ENCODE results near the gene CDH22. TPM values are rescaled to one million over a fixed set of nuclear protein-coding genes. Genes with fewer than 3 reads are reported as not detected.

CDH22 gene
- total RNA-seq, 1 experiment from 2014 or later, result not detected

- Histone ChIP-seq H3K27me3 (ENCODE audit: control insufficient read depth, insufficient read depth, low read length) (peaks cover 21% of the 10 kb centered on the region), H3K9me3 (ENCODE audit: control insufficient read depth, insufficient read depth, low read depth, low read length) (no peaks in the 10 kb centered on the region), H3K36me3 (ENCODE audit: control insufficient read depth, insufficient read depth, low read length) (no peaks in the 10 kb centered on the region), H3K4me1 (ENCODE audit: control insufficient read depth, insufficient read depth, low read length) (no peaks in the 10 kb centered on the region), H3K27ac (ENCODE audit: low read length) (no peak overlapping the region), H3K4me3 (ENCODE audit: low read depth in 2 of 2, low read length in 2 of 2) (no peak overlapping the region)
- ChIA-PET CTCF (no interaction called here), POLR2A (no interaction called here)
- in situ Hi-C loops (cut with HindIII; ENCODE audit: low pct_unique_long_range_greater_than_20kb, low sequenced_read_pairs), result no loop called here
- TF ChIP-seq TCF7L2 (IDR thresholded peaks at IDR 0.05; ENCODE audit: low read depth, low read length) (no peak), POLR2AphosphoS5 (IDR thresholded peaks at IDR 0.05; ENCODE audit: low read depth, low read length) (no peak), SIN3A (IDR thresholded peaks at IDR 0.05; ENCODE audit: borderline replicate concordance, insufficient read depth, low read depth, low read length) (no peak), CTCF (IDR thresholded peaks at IDR 0.05) (no peak), REST (IDR thresholded peaks at IDR 0.05; ENCODE audit: insufficient read depth in 1 of 2, low read depth in 2 of 2, low read length in 1 of 2) (no peak)
- no TSS peak for BruUV-seq (replicated peaks)
- ATAC-seq, result no peak
- DNase-seq (ENCODE audit: low read depth, low spot score), result no peak
- intact Hi-C loops (cut with micrococcal nuclease; ENCODE audit: unreplicated experiment), result no loop called here
These were observed 131.4 kb downstream of the CDH22 start for GRCh38 chr20:46176739-46177378.

- TF ChIP-seq SIN3A (IDR thresholded peaks at IDR 0.05; ENCODE audit: borderline replicate concordance, insufficient read depth, low read depth, low read length), result no peak
- no peak for TF ChIP-seq REST (IDR thresholded peaks at IDR 0.05; ENCODE audit: insufficient read depth in 1 of 2, low read depth in 2 of 2, low read length in 1 of 2)
- TF ChIP-seq TCF7L2 (IDR thresholded peaks at IDR 0.05; ENCODE audit: low read depth, low read length), result no peak
- no peak for TF ChIP-seq CTCF (IDR thresholded peaks at IDR 0.05)
- no peak for TF ChIP-seq POLR2AphosphoS5 (IDR thresholded peaks at IDR 0.05; ENCODE audit: low read depth, low read length)
- no peaks in the 10 kb centered on the region for H3K4me1 ChIP-seq (ENCODE audit: control insufficient read depth, insufficient read depth, low read length)
- no peak for DNase-seq (ENCODE audit: low read depth, low spot score)
- CTCF ChIA-PET, result no interaction called here
- H3K27me3 ChIP-seq (ENCODE audit: control insufficient read depth, insufficient read depth, low read length), result peaks cover 24% of the 10 kb centered on the region
- no peak overlapping the region for H3K4me3 ChIP-seq (ENCODE audit: low read depth in 2 of 2, low read length in 2 of 2)
- no TSS peak for BruUV-seq (replicated peaks)
- in situ Hi-C loops (cut with HindIII; ENCODE audit: low pct_unique_long_range_greater_than_20kb, low sequenced_read_pairs) (no loop called here), intact Hi-C loops (cut with micrococcal nuclease; ENCODE audit: unreplicated experiment) (no loop called here)
- H3K36me3 ChIP-seq (ENCODE audit: control insufficient read depth, insufficient read depth, low read length), result no peaks in the 10 kb centered on the region
- no peak overlapping the region for H3K27ac ChIP-seq (ENCODE audit: low read length)
- POLR2A ChIA-PET, result no interaction called here
- no peak for ATAC-seq
- H3K9me3 ChIP-seq (ENCODE audit: control insufficient read depth, insufficient read depth, low read depth, low read length), result no peaks in the 10 kb centered on the region
These were observed 133.2 kb downstream of the CDH22 start for GRCh38 chr20:46175127-46175494.
